Epithelial cell of proximal tubule (primary cell): ENCODE data around the gene BPIFA3. TPM values are rescaled to one million over a fixed set of nuclear protein-coding genes. Genes with fewer than 3 reads are reported as not detected.

ENCODE experiments used
- DNase-seq: peaks from one replicate; pipeline ENCODE4 v3.0.0-alpha.2; 2011; ENCODE audit warnings: low read depth
- H3K4me3 ChIP-seq: 2 replicates; pipeline ENCODE4 v1.5.1; 2011; ENCODE audit warnings: low read depth, mild to moderate bottlenecking, low read length
- CTCF ChIP-seq: conservative IDR thresholded peaks from 2 replicates; pipeline ENCODE4 v1.5.1; 2012; ENCODE audit warnings: low read depth, mild to moderate bottlenecking, low read length
- total RNA-seq: library from RNA; depleted of rRNA; stranded (reverse); fragments of >200 nt; gene quantifications from 2 replicates; pipeline ENCODE4 v1.2.3, GENCODE V29; 2015

BPIFA3 gene
- total RNA-seq, 1 donor from 2014 or later: not detected

- no peak for TF ChIP-seq CTCF
Observed at GRCh38 chr20:33252460-33252859, 35.3 kb downstream of the BPIFA3 start.

GRCh38 chr20:33255005-33255404, 37.9 kb downstream of the BPIFA3 start:
- TF ChIP-seq CTCF: no peak
- no peak overlapping the region for H3K4me3 ChIP-seq
- no peak for DNase-seq

More at GRCh38 chr20:33252460-33252859, 35.3 kb downstream of the BPIFA3 start:
- H3K4me3 ChIP-seq: no peak overlapping the region
- DNase-seq: no peak

GRCh38 chr20:33257237-33257636, 40.1 kb downstream of the BPIFA3 start:
- H3K4me3 ChIP-seq: no peak overlapping the region
- no peak for DNase-seq
- TF ChIP-seq CTCF: no peak

- no peak for TF ChIP-seq CTCF
- no peak overlapping the region for H3K4me3 ChIP-seq
- no peak for DNase-seq
Observed at GRCh38 chr20:33259371-33259770, 42.2 kb downstream of the BPIFA3 start.

- DNase-seq: no peak
- H3K4me3 ChIP-seq: no peak overlapping the region
- no peak for TF ChIP-seq CTCF
Observed at GRCh38 chr20:33261465-33261864, 44.3 kb downstream of the BPIFA3 start.

GRCh38 chr20:33262658-33263065, 45.5 kb downstream of the BPIFA3 start:
- peak; percentile 93 for TF ChIP-seq CTCF
- DNase-seq: peak; percentile 12
- no peak overlapping the region for H3K4me3 ChIP-seq

GRCh38 chr20:33263784-33264183, 46.6 kb downstream of the BPIFA3 start:
- no peak overlapping the region for H3K4me3 ChIP-seq
- no peak for TF ChIP-seq CTCF

More at GRCh38 chr20:33263784-33264183, 46.6 kb downstream of the BPIFA3 start:
- no peak for DNase-seq
